Lung (tissue), 12 donors: Measurements from ENCODE around the gene TCF12. TPM values are rescaled to one million over a fixed set of nuclear protein-coding genes. Genes with fewer than 3 reads are reported as not detected.
A peak's percentile ranks its signal among the peaks of the same experiment; 100 is the strongest.

Experiments used
- ATAC-seq: fragments of 200-7000 bp; cut with Tn5 transposase; one replicate; pipeline ENCODE4 v1.9.1; 2020; ENCODE audit warnings: moderate number of reproducible peaks; ENCODE audit not compliant: insufficient read depth, low FRiP score
- DNase-seq, 3 donors: peaks; one replicate each; pipeline ENCODE4 v3.0.0-alpha.2; 2013 to 2017
- H3K27ac ChIP-seq, 2 donors: one replicate each; pipeline ENCODE4 v1.5.1; 2013; ENCODE audit warnings: mild to moderate bottlenecking in 2 of 2, moderate library complexity in 2 of 2, control low read depth in 1 of 2, inconsistent platforms in 1 of 2, low read depth in 1 of 2, low read length in 1 of 2
- H3K27me3 ChIP-seq, 3 donors: one replicate each; pipeline ENCODE4 v1.5.1; 2013; ENCODE audit warnings: low read length in 2 of 3; ENCODE audit not compliant: control insufficient read depth in 3 of 3, insufficient read depth in 3 of 3
- H3K36me3 ChIP-seq, 4 donors: one replicate each; pipeline ENCODE4 v1.5.1; 2013; ENCODE audit warnings: low read length in 4 of 4, mild to moderate bottlenecking in 1 of 4, moderate library complexity in 1 of 4; ENCODE audit not compliant: control insufficient read depth in 4 of 4, insufficient read depth in 4 of 4
- H3K4me1 ChIP-seq, 5 donors: one replicate each; pipeline ENCODE4 v1.5.1; 2013; ENCODE audit warnings: low read length in 5 of 5, mild to moderate bottlenecking in 2 of 5, moderate library complexity in 1 of 5; ENCODE audit not compliant: control insufficient read depth in 5 of 5, insufficient read depth in 5 of 5
- H3K4me3 ChIP-seq: one replicate; pipeline ENCODE4 v1.5.1; 2013; ENCODE audit warnings: mild to moderate bottlenecking, control low read depth, moderate library complexity
- H3K9ac ChIP-seq, 2 donors: one replicate each; pipeline ENCODE4 v1.5.1; 2013; ENCODE audit warnings: low read length in 2 of 2, control low read depth in 1 of 2; ENCODE audit not compliant: insufficient read depth in 1 of 2
- H3K9me3 ChIP-seq, 4 donors: one replicate each; pipeline ENCODE4 v1.5.1; 2013; ENCODE audit warnings: low read length in 3 of 4, mild to moderate bottlenecking in 1 of 4, moderate library complexity in 1 of 4; ENCODE audit not compliant: control insufficient read depth in 4 of 4, insufficient read depth in 3 of 4
- WGBS, 2 donors: extraction: QIAGEN DNeasy Blood & Tissue Kit; methylation state at CpG; one replicate each; pipeline ENCODE4 v1.1.7; 2013; 5-methylcytosine and 5-hydroxymethylcytosine counted together
- polyA plus RNA-seq, 2 donors: library from polyadenylated mRNA; stranded (reverse); fragments of 200-250 nt; gene quantifications; one replicate each; pipeline ENCODE4 v1.2.1, GENCODE V29; 2013
- total RNA-seq, 2 donors: library from RNA; depleted of rRNA in 1 of 2; stranded (reverse); fragments of >200 nt in 1 of 2; gene quantifications; one replicate each; pipeline ENCODE4 v1.2.1, GENCODE V29; 2014 to 2021
- TF ChIP-seq, protein P1 (sequence below): IDR thresholded peaks from 2 replicates; pipeline ENCODE4 v1.5.1; 2012; ENCODE audit warnings: mild to moderate bottlenecking; ENCODE audit errors: control extremely low read depth, extremely low read depth
- donor health status: control.
- donor health status: control.
- donor health status: Bipolar disorder and iron deficiency.
- donor health status: healthy.
- donor health status: DM: yes; HTN: yes; CAD: no.

Gene TCF12
- total and polyA plus RNA-seq, 4 donors, result 9.6 to 314 (median 56.3) TPM

DNA sequence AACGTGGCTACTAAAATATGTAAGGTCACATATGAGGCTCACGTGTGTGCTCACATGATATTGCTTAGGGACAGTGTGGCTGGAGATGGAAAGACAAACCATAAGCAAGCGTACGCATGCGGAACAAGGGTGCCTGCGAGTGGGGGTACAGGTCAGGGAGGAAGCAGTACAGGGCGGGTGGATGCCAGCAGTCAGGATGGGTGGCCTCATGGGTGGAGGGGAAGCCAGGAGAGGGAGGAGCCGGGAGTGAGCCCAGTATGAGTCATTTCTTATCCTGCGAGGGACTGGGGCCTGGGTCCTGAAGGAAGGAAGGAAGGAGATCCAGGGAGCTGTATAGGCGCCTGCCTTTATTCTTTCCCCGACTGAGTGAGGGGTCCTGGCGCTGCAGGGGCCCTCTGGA is 415.8 kb downstream of the TCF12 start:
- TF ChIP-seq, protein P1, sequence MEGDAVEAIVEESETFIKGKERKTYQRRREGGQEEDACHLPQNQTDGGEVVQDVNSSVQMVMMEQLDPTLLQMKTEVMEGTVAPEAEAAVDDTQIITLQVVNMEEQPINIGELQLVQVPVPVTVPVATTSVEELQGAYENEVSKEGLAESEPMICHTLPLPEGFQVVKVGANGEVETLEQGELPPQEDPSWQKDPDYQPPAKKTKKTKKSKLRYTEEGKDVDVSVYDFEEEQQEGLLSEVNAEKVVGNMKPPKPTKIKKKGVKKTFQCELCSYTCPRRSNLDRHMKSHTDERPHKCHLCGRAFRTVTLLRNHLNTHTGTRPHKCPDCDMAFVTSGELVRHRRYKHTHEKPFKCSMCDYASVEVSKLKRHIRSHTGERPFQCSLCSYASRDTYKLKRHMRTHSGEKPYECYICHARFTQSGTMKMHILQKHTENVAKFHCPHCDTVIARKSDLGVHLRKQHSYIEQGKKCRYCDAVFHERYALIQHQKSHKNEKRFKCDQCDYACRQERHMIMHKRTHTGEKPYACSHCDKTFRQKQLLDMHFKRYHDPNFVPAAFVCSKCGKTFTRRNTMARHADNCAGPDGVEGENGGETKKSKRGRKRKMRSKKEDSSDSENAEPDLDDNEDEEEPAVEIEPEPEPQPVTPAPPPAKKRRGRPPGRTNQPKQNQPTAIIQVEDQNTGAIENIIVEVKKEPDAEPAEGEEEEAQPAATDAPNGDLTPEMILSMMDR, result no peak
- H3K36me3 ChIP-seq, result no peaks in the 10 kb centered on the region
- H3K27ac ChIP-seq, result peak overlapping the region in 1 of 2 donors; percentile 7
- no peaks in the 10 kb centered on the region for H3K9me3 ChIP-seq
- no peaks in the 10 kb centered on the region for H3K27me3 ChIP-seq
- peaks cover 0 to 11% (median 0%) of the 10 kb centered on the region in 5 donors for H3K4me1 ChIP-seq
- H3K4me3 ChIP-seq, result no peak overlapping the region
- ATAC-seq, result peak; percentile 46
- no peak overlapping the region for H3K9ac ChIP-seq
- peak in 1 of 3 donors; percentile 30 for DNase-seq
- 52 to 67% methylated on average over 12 of the region's 12 CpGs for WGBS, 2 donors

DNA sequence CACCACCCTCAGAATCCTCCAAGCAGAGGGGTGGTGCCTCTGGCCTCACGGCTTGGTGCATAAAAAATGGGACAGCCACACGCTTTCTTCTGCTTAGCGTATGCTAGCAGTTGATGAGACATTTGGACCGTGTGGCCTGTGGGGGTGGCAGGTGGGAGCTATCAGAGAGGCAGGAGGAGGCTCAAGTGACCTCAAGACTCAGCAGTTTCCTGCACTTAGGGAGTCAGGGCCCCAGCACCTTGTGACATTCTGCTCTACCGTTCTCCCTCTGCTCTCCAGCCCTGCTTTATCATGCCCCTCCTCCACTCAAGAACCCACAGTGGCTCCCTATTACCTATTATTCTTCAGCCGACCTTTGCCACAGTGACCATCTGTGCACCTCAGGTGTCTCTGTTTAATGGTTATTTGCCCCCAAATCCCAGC is 416.9 kb downstream of the TCF12 start:
- TF ChIP-seq, protein P1, result no peak
- H3K9ac ChIP-seq, result no peak overlapping the region
- H3K9me3 ChIP-seq, result no peaks in the 10 kb centered on the region
- no peak for ATAC-seq
- 78 to 79% methylated on average over 6 of the region's 6 CpGs for WGBS, 2 donors
- no peak overlapping the region for H3K4me3 ChIP-seq
- no peak for DNase-seq
- H3K27ac ChIP-seq, result no peak overlapping the region
- no peaks in the 10 kb centered on the region for H3K36me3 ChIP-seq
- H3K27me3 ChIP-seq, result no peaks in the 10 kb centered on the region
- H3K4me1 ChIP-seq, result peaks cover 0 to 11% (median 0%) of the 10 kb centered on the region in 5 donors

- Histone ChIP-seq H3K4me1 (peaks cover 0 to 11% (median 0%) of the 10 kb centered on the region in 5 donors), H3K27me3 (no peaks in the 10 kb centered on the region), H3K9ac (no peak overlapping the region), H3K36me3 (no peaks in the 10 kb centered on the region), H3K27ac (no peak overlapping the region), H3K4me3 (no peak overlapping the region), H3K9me3 (no peaks in the 10 kb centered on the region)
- WGBS, 2 donors, result 71 to 76% methylated on average over 7 of the region's 7 CpGs
- TF ChIP-seq, protein P1, result no peak
- DNase-seq, result no peak
- ATAC-seq, result no peak
Measured at GRCh38 chr15:57335719-57336118, 417.3 kb downstream of the TCF12 start.

GRCh38 chr15:57337868-57338411 is 419.5 kb downstream of the TCF12 start:
- 44 to 55% methylated on average over 15 of the region's 15 CpGs for WGBS, 2 donors
- TF ChIP-seq, protein P1, result no peak
- Histone ChIP-seq H3K9ac (no peak overlapping the region), H3K36me3 (no peaks in the 10 kb centered on the region), H3K4me3 (no peak overlapping the region), H3K27ac (peak overlapping the region; percentile 15 to 29), H3K27me3 (no peaks in the 10 kb centered on the region), H3K4me1 (peaks cover 0 to 11% (median 0%) of the 10 kb centered on the region in 5 donors), H3K9me3 (no peaks in the 10 kb centered on the region)
- DNase-seq (peak; percentile 34 to 62 (median 57)), ATAC-seq (no peak)
